Mesodermal cell (in vitro differentiated cells): ENCODE measurements around the gene MYO18A.

ENCODE experiments used
- H3K27ac ChIP-seq: 2 replicates; pipeline ENCODE4 v1.7.0; 2013; ENCODE audit warnings: mild to moderate bottlenecking, low read depth, low read length, moderate library complexity; ENCODE audit not compliant: severe bottlenecking
- H3K36me3 ChIP-seq: 2 replicates; pipeline ENCODE4 v1.7.1; 2013; ENCODE audit warnings: mild to moderate bottlenecking, low read length, moderate library complexity; ENCODE audit not compliant: control insufficient read depth, insufficient read depth
- H3K4me1 ChIP-seq: one replicate; pipeline ENCODE4 v1.7.1; 2013; ENCODE audit warnings: mild to moderate bottlenecking, low read length; ENCODE audit not compliant: insufficient read depth, control insufficient read depth, poor library complexity, severe bottlenecking
- H3K4me3 ChIP-seq: 2 replicates; pipeline ENCODE4 v1.7.0; 2013; ENCODE audit warnings: low read length, control low read depth, mild to moderate bottlenecking; ENCODE audit not compliant: insufficient read depth, poor library complexity, severe bottlenecking; ENCODE audit errors: extremely low read depth
- H3K9me3 ChIP-seq: 2 replicates; pipeline ENCODE4 v1.7.1; 2013; ENCODE audit warnings: mild to moderate bottlenecking, low read length, moderate library complexity; ENCODE audit not compliant: control insufficient read depth
- WGBS, 2 experiments: methylation state at CpG; one replicate each; pipeline ENCODE4 v1.1.5; 2013; ENCODE audit warnings: missing lambda C conversion rate in 2 of 2; ENCODE audit not compliant: insufficient coverage in 2 of 2; 5-methylcytosine and 5-hydroxymethylcytosine counted together

The MYO18A gene

DNA sequence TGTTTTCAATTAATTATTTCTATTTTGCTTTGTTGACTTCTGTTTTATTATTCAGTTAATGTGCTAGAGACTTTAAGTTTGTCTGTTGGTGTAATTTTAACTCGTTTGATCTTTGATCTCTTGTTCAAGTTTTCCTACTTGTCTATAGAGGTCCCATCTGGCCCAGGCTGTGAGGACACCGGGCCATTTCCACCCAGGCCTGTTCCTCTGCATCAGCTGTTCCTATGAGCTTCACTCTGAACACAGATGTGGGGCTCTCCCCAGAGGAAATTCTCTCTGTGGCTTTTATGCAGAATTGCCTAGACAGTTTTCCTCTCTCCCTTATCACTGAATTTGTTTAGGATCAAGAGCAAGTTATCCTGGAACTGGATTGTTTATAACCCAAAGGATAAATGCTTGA, 44.7 kb downstream of the MYO18A start:
- H3K4me3 ChIP-seq: no peak overlapping the region
- no peaks in the 10 kb centered on the region for H3K9me3 ChIP-seq
- H3K36me3 ChIP-seq: peaks cover 8% of the 10 kb centered on the region
- H3K27ac ChIP-seq: no peak overlapping the region
- WGBS, 2 experiments: 95 to 100% methylated on average over 1 to 2 of the region's 2 CpGs
- peaks cover 64% of the 10 kb centered on the region for H3K4me1 ChIP-seq

- Histone ChIP-seq H3K4me3 (no peak overlapping the region), H3K9me3 (no peaks in the 10 kb centered on the region), H3K36me3 (peaks cover 8% of the 10 kb centered on the region), H3K4me1 (peaks cover 44% of the 10 kb centered on the region), H3K27ac (peak overlapping the region; percentile 76)
- WGBS, 2 experiments: 60% methylated on average over 2 of the region's 4 CpGs
Measured at GRCh38 chr17:29133121-29133713, 47.0 kb downstream of the MYO18A start.

DNA sequence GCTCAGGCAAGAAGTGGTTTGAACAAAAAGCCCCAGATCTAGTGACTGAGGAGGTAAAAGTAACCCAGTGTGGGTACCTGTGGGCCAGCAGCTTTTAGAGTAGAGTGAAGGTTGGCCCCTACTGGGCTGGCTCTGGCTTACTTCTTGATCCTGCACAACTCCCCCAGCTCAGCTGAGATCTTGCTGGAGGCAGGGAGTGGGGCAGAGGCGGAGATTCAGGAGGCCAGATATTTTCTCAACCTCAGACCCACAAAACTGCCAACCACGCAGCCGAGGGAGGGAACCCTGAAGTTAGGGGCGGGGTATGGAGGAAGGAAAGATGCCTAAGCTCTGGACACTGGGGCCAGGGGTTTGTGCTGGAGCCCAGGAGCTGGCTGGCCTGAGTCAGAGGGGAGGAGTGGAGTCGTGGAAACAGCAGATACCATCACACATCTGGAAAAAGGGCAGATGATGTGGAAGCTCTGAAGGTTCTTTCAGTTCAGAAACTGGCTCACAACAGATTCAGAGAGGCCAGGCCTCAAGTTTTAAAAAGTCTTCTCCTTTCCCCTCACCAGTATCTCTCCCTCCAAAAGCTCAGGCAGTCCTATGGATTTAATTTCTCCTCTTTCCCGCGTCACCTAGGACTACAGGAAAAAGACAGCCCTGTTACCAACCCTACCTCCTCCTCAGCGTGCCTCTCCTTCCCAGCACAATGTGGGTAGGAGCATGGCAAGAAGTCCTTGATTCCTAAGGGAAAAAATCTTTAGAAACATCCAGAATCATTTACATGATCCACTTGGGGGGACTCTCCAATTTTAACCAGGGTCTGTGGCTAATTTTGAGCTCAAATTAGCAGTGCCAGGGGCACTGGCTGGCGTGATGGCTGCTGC, 48.1 kb downstream of the MYO18A start:
- 65 to 83% methylated on average over 2 to 3 of the region's 9 CpGs for WGBS, 2 experiments
- Histone ChIP-seq H3K36me3 (peaks cover 14% of the 10 kb centered on the region), H3K4me1 (peaks cover 36% of the 10 kb centered on the region), H3K27ac (peak overlapping the region; percentile 76), H3K9me3 (no peaks in the 10 kb centered on the region), H3K4me3 (no peak overlapping the region)

- no peaks in the 10 kb centered on the region for H3K9me3 ChIP-seq
- H3K4me1 ChIP-seq: peaks cover 34% of the 10 kb centered on the region
- H3K4me3 ChIP-seq: no peak overlapping the region
- WGBS, 2 experiments: 88 to 96% methylated on average over 4 of the region's 4 CpGs
- no peak overlapping the region for H3K27ac ChIP-seq
- peaks cover 8% of the 10 kb centered on the region for H3K36me3 ChIP-seq
Measured at GRCh38 chr17:29129731-29130130, 50.5 kb downstream of the MYO18A start.

DNA sequence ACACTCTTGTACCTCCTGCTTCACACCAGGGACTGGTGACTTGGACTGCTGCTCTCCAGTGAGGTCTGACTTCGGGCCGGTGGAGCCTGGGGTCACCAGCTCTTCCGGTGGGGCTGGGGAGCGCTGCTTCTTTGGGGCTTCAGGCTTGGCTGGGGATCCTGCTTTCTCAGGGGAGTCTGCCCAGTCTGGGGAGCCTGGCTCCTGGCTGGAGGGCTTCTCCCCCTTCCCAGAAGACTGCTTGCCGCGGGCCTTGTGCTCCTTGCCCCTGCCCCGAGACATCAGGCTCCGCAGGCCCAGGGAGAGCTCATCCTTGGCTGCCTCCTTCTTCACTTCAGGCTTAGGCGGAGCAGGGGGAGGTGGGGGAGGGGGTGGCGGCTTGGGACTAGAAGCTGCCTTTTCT, 52.4 kb downstream of the MYO18A start:
- WGBS, 2 experiments: 79 to 97% methylated on average over 5 to 8 of the region's 10 CpGs
- peaks cover 21% of the 10 kb centered on the region for H3K4me1 ChIP-seq
- H3K27ac ChIP-seq: no peak overlapping the region
- H3K36me3 ChIP-seq: peaks cover 8% of the 10 kb centered on the region
- H3K4me3 ChIP-seq: no peak overlapping the region
- no peaks in the 10 kb centered on the region for H3K9me3 ChIP-seq

DNA sequence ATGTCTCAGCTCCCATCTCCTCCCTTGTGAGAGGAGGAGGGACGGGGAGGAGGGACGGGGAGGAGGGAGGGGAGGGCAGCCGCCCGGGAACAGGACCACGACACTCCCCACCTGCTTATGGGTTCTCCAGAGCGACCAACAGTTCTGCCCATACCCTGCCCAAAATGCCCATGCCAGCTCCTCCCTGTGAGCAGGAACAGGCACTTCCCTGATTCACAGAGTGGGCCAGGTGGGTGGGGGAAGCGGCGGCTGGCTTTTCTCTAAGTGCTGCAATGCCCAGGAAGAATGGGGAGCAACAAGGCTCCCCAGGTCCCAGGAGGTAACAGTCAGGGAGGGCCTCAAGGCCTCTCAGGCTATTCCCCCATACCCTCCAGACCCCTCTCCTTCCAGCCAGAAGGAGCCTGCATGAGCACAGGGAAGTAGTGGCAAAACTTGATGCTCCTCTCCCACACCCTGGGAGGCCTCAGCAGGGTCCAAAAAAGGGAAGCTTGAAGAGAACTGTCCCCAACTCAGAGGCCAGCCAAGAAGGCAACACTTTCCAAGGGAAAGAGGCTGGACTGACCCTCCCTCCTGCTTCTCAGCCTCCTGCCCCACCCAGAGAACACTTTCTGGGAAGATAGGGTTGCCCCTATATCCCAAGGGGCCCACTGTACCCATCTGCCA, 53.8 kb downstream of the MYO18A start:
- H3K4me3 ChIP-seq: no peak overlapping the region
- H3K36me3 ChIP-seq: peaks cover 16% of the 10 kb centered on the region
- no peak overlapping the region for H3K27ac ChIP-seq

DNA sequence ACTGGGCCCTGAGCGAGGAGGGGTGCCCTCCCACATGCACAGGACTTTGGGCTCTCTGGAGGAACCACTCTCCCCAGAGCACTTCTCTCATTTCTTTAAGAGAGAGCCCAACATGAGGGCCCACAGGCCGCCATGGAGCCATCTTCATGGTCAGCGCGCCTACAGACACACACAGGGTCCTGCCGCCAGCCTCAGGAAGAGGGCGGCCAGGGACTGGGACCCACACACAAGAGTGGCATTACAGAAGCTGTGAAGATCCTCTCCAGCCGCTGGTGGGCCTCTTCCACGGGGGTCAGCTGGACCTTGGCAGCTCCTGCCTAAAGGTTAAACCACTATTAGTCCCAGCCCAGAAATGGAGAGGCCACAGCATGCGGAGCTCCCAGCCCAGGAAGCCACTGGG, 54.5 kb downstream of the MYO18A start:
- H3K4me1 ChIP-seq: no peaks in the 10 kb centered on the region
- 96 to 98% methylated on average over 9 of the region's 9 CpGs for WGBS, 2 experiments

More for the DNA sequence above, 53.8 kb downstream of the MYO18A start:
- Histone ChIP-seq H3K9me3 (no peaks in the 10 kb centered on the region), H3K4me1 (peaks cover 7% of the 10 kb centered on the region)
- WGBS, 2 experiments: 77 to 80% methylated on average over 1 to 2 of the region's 8 CpGs

DNA sequence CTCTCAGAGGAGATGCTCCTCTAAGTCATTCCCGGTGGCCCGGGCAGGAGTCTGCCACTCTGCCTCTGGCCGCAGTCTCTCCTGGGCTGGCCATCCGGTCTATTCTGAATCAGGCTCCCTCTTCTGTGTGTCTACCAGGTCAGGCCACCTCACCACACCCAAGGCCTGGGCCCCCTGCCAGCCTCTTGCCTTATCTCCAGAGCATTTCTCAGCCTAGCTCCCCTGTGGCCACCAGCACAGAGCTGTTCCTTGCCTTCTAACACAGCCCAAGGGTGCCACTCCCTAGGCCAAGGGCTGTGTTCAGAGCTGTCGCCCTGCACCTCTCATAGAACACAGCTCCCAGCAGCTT, 55.3 kb downstream of the MYO18A start:
- H3K27ac ChIP-seq: no peak overlapping the region
- no peaks in the 10 kb centered on the region for H3K4me1 ChIP-seq
- no peaks in the 10 kb centered on the region for H3K9me3 ChIP-seq
- 90 to 100% methylated on average over 5 of the region's 5 CpGs for WGBS, 2 experiments
- H3K36me3 ChIP-seq: peaks cover 29% of the 10 kb centered on the region
- no peak overlapping the region for H3K4me3 ChIP-seq

More for the DNA sequence above, 54.5 kb downstream of the MYO18A start:
- Histone ChIP-seq H3K27ac (no peak overlapping the region), H3K9me3 (no peaks in the 10 kb centered on the region), H3K36me3 (peaks cover 21% of the 10 kb centered on the region), H3K4me3 (no peak overlapping the region)

- WGBS, 2 experiments: 77 to 79% methylated on average over 10 to 12 of the region's 13 CpGs
- H3K36me3 ChIP-seq: peaks cover 30% of the 10 kb centered on the region
- H3K4me3 ChIP-seq: no peak overlapping the region
- no peaks in the 10 kb centered on the region for H3K4me1 ChIP-seq
- H3K9me3 ChIP-seq: no peaks in the 10 kb centered on the region
- no peak overlapping the region for H3K27ac ChIP-seq
Measured at GRCh38 chr17:29124135-29124924, 55.9 kb downstream of the MYO18A start.

- Histone ChIP-seq H3K36me3 (peaks cover 42% of the 10 kb centered on the region), H3K27ac (no peak overlapping the region), H3K4me3 (no peak overlapping the region), H3K4me1 (no peaks in the 10 kb centered on the region), H3K9me3 (no peaks in the 10 kb centered on the region)
- 85 to 88% methylated on average over 4 to 7 of the region's 9 CpGs for WGBS, 2 experiments
Measured at GRCh38 chr17:29123111-29123510, 57.1 kb downstream of the MYO18A start.
